Hepatocyte (in vitro differentiated cells): ENCODE results near the gene TYSND1. TPM values are rescaled to one million over a fixed set of nuclear protein-coding genes. Genes with fewer than 3 reads are reported as not detected.

Experiments used
- DNase-seq: peaks from one replicate; pipeline ENCODE4 v3.0.0-alpha.2; 2016; ENCODE audit warnings: low spot score
- H2AFZ ChIP-seq: fragments of 200-600 bp; sonication (generic); 2 replicates; pipeline ENCODE4 v1.6.0; 2016; ENCODE audit warnings: antibody characterized with exemption, mild to moderate bottlenecking
- H3K27ac ChIP-seq: fragments of 200-600 bp; sonication (generic); 2 replicates; pipeline ENCODE4 v1.5.1; 2016; ENCODE audit warnings: mild to moderate bottlenecking
- H3K27me3 ChIP-seq: fragments of 200-600 bp; sonication (generic); 2 replicates; pipeline ENCODE4 v1.6.1; 2016
- H3K36me3 ChIP-seq: fragments of 200-600 bp; sonication (generic); replicated peaks from 2 replicates; pipeline ENCODE4 v1.5.1; 2016; ENCODE audit warnings: low read depth; ENCODE audit not compliant: insufficient read depth
- H3K4me1 ChIP-seq: fragments of 200-600 bp; sonication (generic); 2 replicates; pipeline ENCODE4 v1.5.1; 2016; ENCODE audit warnings: mild to moderate bottlenecking, moderate library complexity; ENCODE audit not compliant: insufficient read depth
- H3K4me2 ChIP-seq: fragments of 200-600 bp; sonication (generic); 2 replicates; pipeline ENCODE4 v1.6.0; 2016
- H3K4me3 ChIP-seq: fragments of 200-600 bp; sonication (generic); 2 replicates; pipeline ENCODE4 v1.5.1; 2016; ENCODE audit warnings: mild to moderate bottlenecking
- H3K79me2 ChIP-seq: fragments of 200-600 bp; sonication (generic); 2 replicates; pipeline ENCODE4 v1.6.0; 2017; ENCODE audit warnings: mild to moderate bottlenecking
- H3K9me2 ChIP-seq: fragments of 200-600 bp; sonication (generic); replicated peaks from 2 replicates; pipeline ENCODE4 v1.6.0; 2017; ENCODE audit warnings: mild to moderate bottlenecking; ENCODE audit not compliant: insufficient read depth
- H3K9me3 ChIP-seq: fragments of 200-600 bp; sonication (generic); 2 replicates; pipeline ENCODE4 v1.5.1; 2016; ENCODE audit warnings: low read depth, mild to moderate bottlenecking
- H4K20me1 ChIP-seq: fragments of 200-600 bp; sonication (generic); 2 replicates; pipeline ENCODE4 v1.6.0; 2016; ENCODE audit warnings: mild to moderate bottlenecking; ENCODE audit not compliant: insufficient read depth, poor library complexity, severe bottlenecking
- CTCF ChIP-seq: fragments of 200-600 bp; sonication (generic); IDR thresholded peaks from 2 replicates; pipeline ENCODE4 v1.5.1; 2016; ENCODE audit warnings: antibody characterized with exemption, mild to moderate bottlenecking; ENCODE audit not compliant: poor library complexity
- EZH2 ChIP-seq: fragments of 200-600 bp; sonication (generic); IDR thresholded peaks from 2 replicates; pipeline ENCODE4 v1.6.1; 2016; ENCODE audit warnings: antibody characterized with exemption, mild to moderate bottlenecking, borderline replicate concordance
- EZH2phosphoT487 ChIP-seq: fragments of 200-600 bp; sonication (generic); IDR thresholded peaks from one replicate; pipeline ENCODE4 v1.6.1; 2018; ENCODE audit warnings: antibody characterized with exemption, mild to moderate bottlenecking, low read depth, moderate library complexity; ENCODE audit not compliant: unreplicated experiment, severe bottlenecking
- WGBS: methylation state at CpG from one replicate; pipeline ENCODE4 v1.1.6; 2016; ENCODE audit warnings: low lambda C conversion rate; ENCODE audit errors: missing lambda C conversion rate; 5-methylcytosine and 5-hydroxymethylcytosine counted together
- polyA plus RNA-seq: library from polyadenylated mRNA; unstranded; fragments of >200 nt; fragmentation: Nextera tagmentation; extraction: Ambion mirVana; gene quantifications from 2 replicates; pipeline ENCODE4 v1.2.1, GENCODE V29; 2016
- total RNA-seq: library from RNA; depleted of rRNA; stranded (reverse); fragments of >200 nt; gene quantifications from 2 replicates; pipeline ENCODE4 v1.2.3, GENCODE V29; 2014

TYSND1 gene
- total and polyA plus RNA-seq, 2 experiments from 2014 or later, result 12.6 to 22.0 TPM

GRCh38 chr10:70090013-70090412, 56.5 kb downstream of the TYSND1 start:
- TF ChIP-seq CTCF, result no peak
- TF ChIP-seq EZH2, result no peak
- TF ChIP-seq EZH2phosphoT487, result no peak
- DNase-seq, result no peak
- H3K27me3 ChIP-seq, result no peaks in the 10 kb centered on the region
- no peaks in the 10 kb centered on the region for H3K36me3 ChIP-seq
- no peak overlapping the region for H3K4me3 ChIP-seq
- 93% methylated on average over 8 of the region's 8 CpGs for WGBS
- H3K9me2 ChIP-seq, result no peaks in the 10 kb centered on the region
- H3K27ac ChIP-seq, result peak overlapping the region; percentile 47
- no peaks in the 10 kb centered on the region for H3K9me3 ChIP-seq
- no peak overlapping the region for H2AFZ ChIP-seq
- H4K20me1 ChIP-seq, result no peaks in the 10 kb centered on the region
- H3K79me2 ChIP-seq, result peaks cover 3% of the 10 kb centered on the region
- peak overlapping the region; percentile 63 for H3K4me2 ChIP-seq
- peaks cover 19% of the 10 kb centered on the region for H3K4me1 ChIP-seq

- no peaks in the 10 kb centered on the region for H3K36me3 ChIP-seq
- H2AFZ ChIP-seq, result no peak overlapping the region
- no peaks in the 10 kb centered on the region for H3K9me2 ChIP-seq
- peaks cover 19% of the 10 kb centered on the region for H3K4me1 ChIP-seq
- 94% methylated on average over 3 of the region's 3 CpGs for WGBS
- TF ChIP-seq EZH2phosphoT487 (no peak), CTCF (no peak), EZH2 (no peak)
- no peak overlapping the region for H3K4me2 ChIP-seq
- H4K20me1 ChIP-seq, result no peaks in the 10 kb centered on the region
- no peaks in the 10 kb centered on the region for H3K9me3 ChIP-seq
- no peak for DNase-seq
- no peaks in the 10 kb centered on the region for H3K27me3 ChIP-seq
- H3K27ac ChIP-seq, result no peak overlapping the region
- no peak overlapping the region for H3K4me3 ChIP-seq
- peaks cover 3% of the 10 kb centered on the region for H3K79me2 ChIP-seq
Measured at GRCh38 chr10:70088308-70088698, 58.2 kb downstream of the TYSND1 start.

Other genes starting within 250 kb of the TYSND1 start
- gene MACROH2A2, start 93.9 kb downstream of the TYSND1 start, total RNA-seq, result 47.2 and 50.1 TPM in 2 replicates
- gene MACROH2A2, start 93.9 kb downstream of the TYSND1 start, polyA plus RNA-seq, result 45.7 and 52.2 TPM in 2 replicates
- gene AIFM2, start 13.9 kb downstream of the TYSND1 start, total RNA-seq, result 7.9 and 8.6 TPM in 2 replicates
- gene AIFM2, start 13.9 kb downstream of the TYSND1 start, polyA plus RNA-seq, result 11.8 and 16.1 TPM in 2 replicates
- 141 and 164 TPM in 2 replicates for gene SAR1A, start 23.8 kb upstream of the TYSND1 start, total RNA-seq
- 106 and 131 TPM in 2 replicates for gene SAR1A, start 23.8 kb upstream of the TYSND1 start, polyA plus RNA-seq
- 156 and 175 TPM in 2 replicates for gene PPA1, start 86.7 kb upstream of the TYSND1 start, total RNA-seq
- 106 and 131 TPM in 2 replicates for gene PPA1, start 86.7 kb upstream of the TYSND1 start, polyA plus RNA-seq
- gene NPFFR1, start 137.3 kb upstream of the TYSND1 start, total RNA-seq, result not detected in 2 replicates
- not detected in 2 replicates for gene NPFFR1, start 137.3 kb upstream of the TYSND1 start, polyA plus RNA-seq
- 7.2 and 8.2 TPM in 2 replicates for gene LRRC20, start 235.9 kb upstream of the TYSND1 start, total RNA-seq
- 3.0 and 4.0 TPM in 2 replicates for gene LRRC20, start 235.9 kb upstream of the TYSND1 start, polyA plus RNA-seq